Thyroid gland (tissue), 4 donors: Measurements from ENCODE around the gene ZC3H18.

Source experiments
- CTCF ChIP-seq, 6 experiments: fragments of 200-600 bp in 3 of 6; fragments of 450-650 bp in 3 of 6; sonication (generic) in 3 of 6; IDR thresholded peaks; one replicate each; pipeline ENCODE4 v1.5.1; 2016 to 2019; ENCODE audit warnings: antibody characterized with exemption in 6 of 6, mild to moderate bottlenecking in 2 of 6, inconsistent platforms in 1 of 6, moderate library complexity in 1 of 6
- POLR2A ChIP-seq, 2 donors: fragments of 450-650 bp; IDR thresholded peaks; one replicate each; pipeline ENCODE4 v1.6.1; 2017; ENCODE audit warnings: antibody characterized with exemption in 2 of 2, mild to moderate bottlenecking in 2 of 2, moderate library complexity in 1 of 2

- TF ChIP-seq CTCF (IDR thresholded peaks at IDR 0.05), result no peak
- no peak for TF ChIP-seq POLR2A (IDR thresholded peaks at IDR 0.05)
These were observed 38.9 kb upstream of the ZC3H18 start for GRCh38 chr16:88531346-88531745.
